Inflammatory macrophage (primary cell): Measurements from ENCODE around the gene DAB2IP.
"Not testable (repeated sequence)": the region's sequence is repeated elsewhere in the genome, so short reads cannot be mapped to it uniquely, and the experiment has no call there.

Source experiments
- DNase-seq, 2 donors: peaks; one replicate each; pipeline ENCODE4 v3.0.0-alpha.2; 2020 to 2022
- total RNA-seq, 18 experiments: gene quantifications; one replicate each; lab custom pipeline; 2026; ENCODE audit warnings: mixed read lengths in 6 of 18, inconsistent platforms in 2 of 18; lab: John Stamatoyannopoulos, UW

DAB2IP gene
- total RNA-seq, result 0 to 0.57 (median 0.25) reads per million in 18 experiments

DNA sequence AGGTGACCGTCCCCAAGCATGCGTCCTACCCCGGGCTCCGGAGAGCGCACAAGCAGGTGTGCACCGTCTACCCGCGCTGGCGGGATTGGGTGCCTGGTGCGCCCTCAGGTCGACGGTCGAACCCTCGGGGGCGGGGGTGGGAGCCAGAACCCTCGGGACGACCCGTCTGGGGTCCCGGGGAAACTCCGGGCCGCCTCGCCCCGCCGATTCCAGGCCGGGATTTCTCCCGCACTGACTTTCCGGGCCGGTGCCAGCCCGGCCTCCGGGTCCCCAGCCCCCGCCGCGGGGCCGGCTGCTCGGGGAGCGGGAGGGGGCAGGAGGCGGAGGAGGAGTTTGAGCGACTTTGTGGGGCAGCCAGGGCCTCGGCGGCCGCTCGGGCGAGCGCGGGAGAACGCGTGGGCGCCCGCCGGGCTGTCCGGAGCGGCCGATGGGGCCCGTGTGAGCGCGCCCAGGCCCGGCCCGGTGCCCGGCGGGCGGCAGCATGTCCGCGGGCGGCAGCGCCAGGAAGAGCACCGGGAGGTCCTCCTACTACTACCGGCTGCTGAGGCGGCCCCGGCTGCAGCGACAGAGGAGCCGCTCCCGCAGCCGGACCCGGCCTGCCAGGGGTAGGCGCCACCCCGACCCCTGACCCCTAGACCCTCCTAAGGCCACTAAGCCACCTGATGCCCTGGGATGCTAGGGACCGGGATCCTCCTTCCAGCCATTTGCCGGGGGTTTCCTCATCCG is at the start of gene DAB2IP:
Gene DAB2IP, plus strand, starts transcription at position 340 of the 726 bp plus-strand sequence. Its CDS starts 142 bp downstream, at position 482.
- DNase-seq, result peak in 1 of 2 donors; percentile 13

DNA sequence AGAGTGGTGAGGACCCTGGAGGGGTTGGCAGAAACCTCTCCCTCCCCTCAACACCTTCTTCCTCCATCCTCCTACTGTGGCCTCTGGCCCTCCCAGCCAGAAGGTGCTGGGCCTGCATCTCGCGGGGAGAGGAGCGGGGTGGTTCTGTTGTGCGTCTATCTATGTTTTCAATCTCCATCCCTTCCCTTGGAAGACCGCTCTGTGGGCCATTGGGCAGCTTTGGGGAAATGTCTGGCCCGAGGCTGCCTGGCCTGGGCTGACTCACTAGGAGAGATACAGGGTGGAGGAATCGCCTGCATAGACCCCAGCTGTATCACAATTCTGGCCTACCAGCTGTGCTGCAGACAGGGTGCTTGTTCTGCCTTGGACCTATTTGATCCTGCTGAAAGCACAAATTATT is 48.4 kb upstream of the DAB2IP start:
- no peak for DNase-seq

DNA sequence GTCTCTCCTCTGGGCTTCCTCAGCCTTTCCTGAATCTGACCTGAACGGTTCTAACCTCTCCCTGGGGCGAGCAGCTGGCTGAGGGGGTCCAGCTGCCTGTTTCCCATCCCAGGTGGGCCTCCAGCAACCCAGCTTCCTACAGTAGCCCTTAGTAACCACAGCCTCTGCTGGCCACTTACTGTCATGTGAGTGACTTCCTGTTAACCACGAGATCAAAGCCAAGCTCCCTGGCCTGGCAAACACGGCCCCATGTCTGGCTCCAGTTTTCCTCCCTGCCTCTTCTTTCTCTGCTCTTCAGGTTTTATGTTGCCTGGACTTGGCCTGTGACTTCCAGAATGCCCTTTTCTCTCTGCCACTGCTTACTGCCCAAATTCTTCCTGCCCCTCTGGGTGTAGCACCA is 47.2 kb upstream of the DAB2IP start:
- peak; percentile 73 to 83 for DNase-seq

DNA sequence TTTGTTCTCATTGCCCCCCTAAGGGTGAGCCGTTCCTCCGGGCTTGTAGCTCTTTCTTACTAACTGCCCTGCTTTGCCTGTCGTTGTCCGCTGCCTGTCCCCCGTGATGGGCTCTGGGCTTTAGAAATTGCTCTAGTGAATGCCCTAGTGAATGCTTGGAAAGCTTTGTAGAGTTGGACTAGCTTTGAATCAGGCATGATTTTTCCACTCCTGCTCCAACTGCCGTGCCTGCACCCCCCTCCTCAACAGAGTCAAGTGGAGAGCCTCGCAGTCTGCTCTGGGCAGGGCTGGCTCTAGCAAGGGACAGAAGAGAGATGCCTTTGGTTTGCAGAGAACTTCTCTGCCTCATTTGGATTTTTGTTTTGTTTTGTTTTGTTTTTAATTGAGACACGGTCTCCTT is 46.8 kb upstream of the DAB2IP start:
- no peak for DNase-seq

DNA sequence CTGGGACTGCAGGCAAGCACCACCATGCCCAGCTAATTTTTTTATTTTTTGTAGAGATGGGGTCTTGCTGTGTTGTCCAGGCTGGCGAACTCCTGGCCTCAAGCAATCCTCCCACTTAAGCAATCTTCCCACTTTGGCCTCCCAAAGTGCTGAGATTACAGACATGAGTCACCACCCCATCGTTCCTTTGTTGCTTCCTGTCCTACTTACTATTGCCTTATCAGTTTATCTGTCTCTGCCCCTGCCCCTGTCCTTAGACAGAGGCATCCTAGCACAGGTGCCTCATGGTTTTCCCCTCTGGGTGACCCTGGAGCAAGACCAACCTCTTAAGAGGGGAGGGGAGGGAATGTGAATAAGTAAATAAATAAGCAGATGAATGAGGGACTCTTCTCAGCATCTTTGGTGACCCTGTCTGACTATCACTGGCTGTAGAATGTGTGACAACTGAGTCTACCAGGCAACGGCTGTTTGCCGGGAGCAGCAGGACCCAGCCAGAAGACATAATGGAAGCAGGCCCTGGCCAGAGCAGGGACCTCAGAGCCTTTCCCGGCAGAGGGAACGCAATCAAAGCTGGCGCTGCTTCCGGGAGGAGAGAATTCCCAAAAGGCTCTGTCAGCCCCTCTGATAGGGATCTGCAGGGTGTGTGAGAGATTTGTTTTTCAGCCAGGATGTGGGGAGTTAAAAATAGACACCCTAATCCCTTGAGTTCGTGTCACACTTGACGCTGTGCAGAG is 43.8 kb upstream of the DAB2IP start:
- peak; percentile 40 to 70 for DNase-seq

DNA sequence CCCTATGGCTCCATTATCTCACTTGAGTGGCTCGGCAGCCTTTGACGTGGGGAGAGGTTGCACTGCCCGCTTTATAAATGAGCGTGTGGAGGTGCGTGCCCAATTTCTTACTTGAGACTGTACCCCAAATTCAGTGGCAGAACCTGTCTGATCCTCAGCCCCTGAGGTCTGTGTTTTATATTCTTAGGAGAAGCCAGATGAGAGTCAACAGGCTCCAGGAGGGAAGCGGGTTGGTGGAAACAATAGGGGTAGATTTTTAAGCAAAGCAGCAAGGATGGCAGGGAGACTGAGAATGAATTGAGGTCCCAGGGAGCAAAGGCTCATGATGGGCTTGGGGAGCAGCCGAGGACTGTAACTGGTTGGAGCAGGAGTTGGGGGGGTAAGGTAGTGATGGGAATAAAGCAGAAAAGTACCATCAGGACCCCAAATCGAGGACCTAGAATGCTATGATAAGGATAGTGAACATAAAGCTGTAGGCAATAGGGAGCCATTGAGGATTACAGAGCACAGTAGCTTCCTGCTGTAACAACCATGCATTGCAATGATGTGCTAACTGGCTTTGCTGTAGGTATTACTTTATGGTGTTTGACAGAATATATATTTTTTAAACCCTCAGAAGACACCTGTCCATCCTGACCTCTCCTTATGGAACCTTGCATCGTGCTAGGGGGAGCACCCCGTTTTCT is 43.1 kb upstream of the DAB2IP start:
- no peak for DNase-seq

DNA sequence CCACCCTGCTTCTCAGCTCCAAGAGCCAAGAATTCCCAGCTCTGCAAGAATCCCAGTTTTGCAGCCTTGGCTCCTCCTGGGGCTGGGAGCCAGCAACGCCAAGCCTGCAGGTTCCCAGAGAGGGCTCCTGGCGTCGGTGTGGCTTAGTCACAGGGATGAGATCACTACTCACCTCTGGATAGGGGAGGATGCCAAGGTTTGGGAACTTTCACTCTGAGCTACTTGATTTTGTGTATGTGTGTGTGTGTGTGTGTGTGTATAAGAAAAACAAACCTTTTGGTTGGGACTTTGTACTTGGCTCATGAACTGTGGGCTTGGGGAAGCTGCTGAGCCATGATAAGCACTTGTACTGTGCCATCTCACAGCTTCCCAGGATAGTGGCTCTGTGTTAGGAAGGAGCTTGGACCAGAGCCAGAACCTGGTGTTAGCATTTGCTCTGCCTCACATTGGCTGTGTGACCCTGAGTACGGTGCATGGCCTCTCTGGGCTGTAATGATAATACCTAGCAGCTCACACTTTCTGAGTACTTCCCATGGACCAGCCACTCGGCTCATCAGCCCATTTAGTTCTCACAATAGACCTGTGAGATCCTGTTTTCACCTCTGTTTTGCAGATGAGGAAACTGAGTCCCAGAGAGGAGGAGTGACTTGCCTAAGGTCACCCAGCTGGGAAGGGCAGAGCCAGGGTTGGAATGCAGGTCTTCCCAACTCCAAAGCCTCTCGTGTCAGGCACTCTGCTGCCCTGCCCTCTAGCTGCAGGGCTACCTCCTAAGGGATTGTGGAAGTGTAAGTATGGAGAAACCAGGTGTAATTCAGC is 41.4 kb upstream of the DAB2IP start:
- no peak for DNase-seq

DNA sequence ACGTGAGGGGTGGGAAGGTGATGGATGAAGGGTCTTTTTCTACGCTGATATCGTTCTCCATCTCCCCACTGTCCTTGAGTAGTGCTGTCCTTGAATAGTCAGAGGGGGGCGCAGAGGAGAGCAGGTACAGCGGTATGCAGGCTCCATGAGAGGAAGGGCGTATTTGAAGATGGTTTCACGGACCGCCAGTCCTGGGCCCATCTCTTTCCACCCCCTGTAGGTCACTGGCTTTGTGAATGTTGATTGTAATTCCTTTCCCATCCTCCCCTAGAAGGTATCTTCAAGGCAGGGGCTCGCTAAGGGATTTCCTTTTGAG is 40.8 kb upstream of the DAB2IP start:
- no peak for DNase-seq

DNA sequence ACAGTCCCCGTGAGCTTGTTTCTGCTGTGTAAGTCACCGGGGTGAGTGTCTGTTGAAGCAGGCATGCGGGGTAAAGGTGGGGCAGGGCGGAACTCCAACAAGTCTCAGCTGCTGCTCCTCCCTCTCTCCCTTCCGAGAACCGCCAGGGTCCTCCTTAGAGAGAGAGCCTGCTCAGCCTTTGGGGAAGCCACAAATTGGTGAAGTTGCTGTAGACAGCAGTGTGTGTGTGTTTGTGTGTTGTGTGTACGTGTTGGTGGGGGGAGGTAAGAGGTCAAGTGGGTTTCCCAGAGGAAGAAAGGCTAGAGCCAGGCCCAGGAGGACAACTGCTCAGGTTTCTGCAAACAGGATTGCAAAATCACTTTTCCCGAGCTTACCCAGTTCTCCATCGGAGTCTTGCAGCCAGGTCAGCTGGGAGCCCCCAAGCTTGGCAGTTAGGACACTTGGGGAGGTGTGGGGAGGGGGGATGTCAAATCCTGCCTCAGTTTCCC is 38.9 kb upstream of the DAB2IP start:
- no peak for DNase-seq

DNA sequence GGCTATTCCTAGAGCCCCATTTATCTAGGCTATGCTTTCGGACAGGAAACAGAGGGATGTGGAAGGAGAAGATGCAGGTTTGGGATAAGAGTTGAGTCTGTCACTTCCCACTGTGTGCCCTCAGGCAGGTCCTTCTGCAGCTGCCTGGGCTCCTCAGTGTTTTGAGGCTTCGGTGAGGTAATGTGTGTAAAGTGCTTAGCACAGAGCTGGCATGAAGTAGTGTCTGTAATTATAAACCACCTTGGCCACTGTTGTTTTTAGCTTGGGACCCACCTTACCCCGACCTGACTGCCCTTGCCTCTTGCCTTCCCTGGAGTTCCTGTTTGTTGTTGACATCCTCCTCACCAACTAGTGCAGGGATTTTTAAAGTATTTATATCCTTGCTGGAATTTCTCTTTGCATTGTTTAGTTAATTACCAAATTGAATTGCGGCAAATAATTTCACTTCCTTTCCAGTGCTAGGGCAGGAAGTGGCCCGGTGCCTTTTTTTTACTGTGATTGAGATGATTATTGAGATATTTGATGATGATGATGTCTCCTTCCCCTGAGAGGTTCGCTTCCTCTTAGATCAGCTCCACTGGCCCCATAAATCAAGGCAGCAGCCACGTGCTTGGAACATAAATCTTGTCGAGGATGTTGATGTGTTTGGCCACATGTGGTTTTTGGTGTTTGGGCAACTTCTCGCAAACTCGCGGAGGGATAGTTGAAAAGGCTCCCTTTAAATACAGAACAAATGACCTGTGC is 38.3 kb upstream of the DAB2IP start:
- peak; percentile 15 to 32 for DNase-seq

DNA sequence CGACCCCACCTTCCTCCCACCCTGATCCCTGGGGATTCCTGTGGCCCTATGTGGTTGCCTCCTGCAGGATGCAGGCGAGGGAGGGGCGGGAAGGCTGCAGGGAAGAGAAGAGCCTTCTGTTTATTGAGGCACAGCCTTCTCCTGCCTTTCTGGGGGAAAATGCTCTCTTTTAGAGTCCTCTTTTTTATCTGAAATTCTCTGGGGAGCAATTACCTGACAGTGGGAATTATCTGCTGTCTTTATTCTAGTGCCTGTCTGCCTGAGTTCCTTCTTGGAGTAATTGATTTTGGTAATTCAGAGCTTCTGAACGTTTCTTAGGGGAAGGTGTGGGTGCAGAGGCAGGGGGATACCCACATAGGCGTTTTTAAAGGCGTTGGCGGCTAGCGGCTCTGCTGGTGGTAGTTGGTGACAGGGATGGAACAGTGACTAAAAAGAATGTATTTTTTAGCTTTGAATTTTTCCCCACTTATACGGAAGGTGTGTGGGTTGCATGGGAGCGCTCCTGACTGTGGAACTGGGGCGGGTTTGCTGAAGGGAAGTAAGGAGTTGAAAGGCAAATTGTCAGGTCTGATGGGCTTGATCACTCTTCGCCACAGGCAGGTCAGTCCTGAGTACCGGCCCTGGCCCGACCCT is 35.2 kb upstream of the DAB2IP start:
- no peak for DNase-seq

DNA sequence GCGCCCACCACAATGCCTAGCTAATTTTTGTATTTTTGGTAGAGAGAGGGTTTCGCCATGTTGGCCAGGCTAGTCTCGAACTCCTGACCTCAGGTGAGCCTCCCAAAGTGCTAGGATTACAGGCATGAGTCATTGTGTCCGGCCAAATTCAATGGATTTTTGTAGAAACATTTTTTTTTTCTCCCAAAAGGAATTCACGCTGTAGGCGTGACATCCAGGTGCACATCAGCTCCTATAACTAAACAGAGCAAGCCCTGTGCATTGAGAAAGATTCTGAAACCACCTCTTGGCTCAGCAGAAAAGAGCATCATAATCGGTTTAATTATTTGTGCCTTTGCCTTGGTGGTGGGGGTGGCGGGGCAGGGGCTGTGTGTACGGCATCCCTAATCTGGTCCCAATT is 32.9 kb upstream of the DAB2IP start:
- DNase-seq, result no peak

DNA sequence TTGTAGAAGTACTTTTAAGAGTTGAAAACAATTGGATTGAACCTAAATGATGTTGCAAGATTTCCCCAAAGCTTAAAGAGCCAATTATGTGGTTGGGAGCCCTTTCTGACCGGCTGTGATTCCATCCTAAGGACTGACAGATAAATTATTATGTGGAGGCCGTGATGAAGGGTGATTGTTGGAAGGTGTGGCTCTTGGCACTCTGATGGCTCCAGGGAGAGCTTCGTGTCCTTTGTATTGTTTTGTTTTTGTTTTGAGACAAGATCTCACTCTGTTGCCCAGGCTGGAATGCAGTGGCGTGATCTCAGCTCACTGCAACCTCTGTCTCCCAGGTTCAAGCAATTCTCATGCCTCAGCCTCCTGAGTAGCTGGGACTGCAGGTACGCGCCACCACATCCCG is 32.5 kb upstream of the DAB2IP start:
- not testable (repeated sequence) for DNase-seq

DNA sequence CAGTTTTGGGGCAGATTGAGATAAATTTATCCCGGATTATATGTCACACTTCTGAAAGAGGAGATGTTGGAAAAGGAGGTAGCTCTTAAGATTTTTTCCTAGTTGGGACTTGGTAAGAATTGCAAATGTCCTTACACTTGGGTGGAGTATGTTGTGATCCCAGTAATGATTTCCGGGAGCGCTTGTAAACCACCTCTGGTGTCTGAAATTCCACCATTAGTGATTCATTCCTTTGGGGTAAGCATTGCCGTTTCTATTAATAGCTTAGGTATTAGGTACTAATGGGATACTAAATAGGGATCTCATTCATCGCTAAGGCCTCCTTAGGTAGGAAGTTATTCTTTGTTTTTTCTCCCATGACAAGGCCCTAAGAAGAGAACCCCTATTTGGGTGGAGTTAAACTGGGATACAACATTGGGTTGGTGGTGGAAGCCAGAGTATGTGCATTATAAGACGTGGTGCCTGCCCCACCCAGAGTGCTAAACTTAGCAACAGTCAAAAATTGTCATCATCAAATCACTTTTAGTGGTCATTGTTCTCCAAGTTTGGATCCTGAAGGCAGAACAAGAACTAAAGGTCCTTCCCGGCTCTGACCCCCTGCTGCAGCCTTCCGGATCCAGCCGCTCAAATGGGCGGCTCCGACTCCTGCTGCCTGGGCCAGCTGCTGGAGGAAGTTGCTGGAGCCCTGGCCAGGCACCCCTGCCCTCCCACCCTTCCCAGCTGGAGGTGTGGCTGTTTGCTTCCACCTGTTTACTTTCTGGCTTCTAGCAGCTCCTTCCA is 31.7 kb upstream of the DAB2IP start:
- no peak for DNase-seq

DNA sequence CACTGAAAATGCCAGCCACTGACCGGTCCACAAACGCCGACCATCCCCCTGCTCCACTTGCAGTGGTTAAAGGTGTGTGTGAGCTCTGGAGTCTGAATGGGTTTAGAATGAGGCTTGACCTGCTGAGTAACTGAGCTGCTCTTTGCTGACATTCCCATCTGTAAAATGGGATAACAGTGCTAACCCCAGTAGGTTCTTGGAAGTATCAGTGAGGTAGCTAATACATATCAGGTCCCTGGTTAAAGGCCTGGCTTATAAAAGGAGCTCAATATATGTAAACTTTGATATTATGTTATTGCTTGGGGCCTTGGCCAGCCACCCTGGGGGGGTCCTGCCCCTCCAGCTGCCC is 31.1 kb upstream of the DAB2IP start:
- no peak for DNase-seq

DNA sequence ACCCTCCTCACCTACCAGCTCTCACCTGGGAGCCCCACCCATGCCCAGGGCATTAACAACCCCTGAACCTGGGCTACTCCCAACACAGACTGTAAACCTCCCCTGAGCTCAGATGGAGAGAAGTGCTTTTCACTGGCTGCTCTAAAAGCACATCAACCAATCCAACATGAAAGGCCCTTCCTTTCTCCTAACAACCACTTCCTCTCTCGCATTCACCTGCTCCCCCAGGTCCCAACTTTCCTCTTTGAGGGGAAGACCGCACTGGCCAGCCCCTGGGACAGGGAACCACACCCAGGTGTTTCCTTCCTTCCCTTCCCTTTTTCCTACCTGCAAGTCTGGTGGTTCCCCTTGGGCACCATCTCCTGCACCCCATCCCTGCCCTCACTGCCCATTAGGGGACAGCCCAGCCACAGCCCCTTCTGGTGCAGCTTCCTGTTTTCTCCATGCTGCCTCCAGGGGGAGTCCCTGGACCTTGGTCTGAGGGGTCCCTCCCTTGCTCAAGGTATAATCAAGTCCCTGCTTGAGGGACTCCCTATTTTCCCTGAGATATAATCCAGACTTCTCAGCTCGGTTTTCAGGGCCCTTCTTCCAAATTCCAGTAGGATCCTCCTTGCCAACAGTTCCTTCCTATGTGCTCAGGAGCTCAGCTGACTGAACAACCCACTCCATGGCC is 30.5 kb upstream of the DAB2IP start:
- DNase-seq, result peak; percentile 16 to 26

DNA sequence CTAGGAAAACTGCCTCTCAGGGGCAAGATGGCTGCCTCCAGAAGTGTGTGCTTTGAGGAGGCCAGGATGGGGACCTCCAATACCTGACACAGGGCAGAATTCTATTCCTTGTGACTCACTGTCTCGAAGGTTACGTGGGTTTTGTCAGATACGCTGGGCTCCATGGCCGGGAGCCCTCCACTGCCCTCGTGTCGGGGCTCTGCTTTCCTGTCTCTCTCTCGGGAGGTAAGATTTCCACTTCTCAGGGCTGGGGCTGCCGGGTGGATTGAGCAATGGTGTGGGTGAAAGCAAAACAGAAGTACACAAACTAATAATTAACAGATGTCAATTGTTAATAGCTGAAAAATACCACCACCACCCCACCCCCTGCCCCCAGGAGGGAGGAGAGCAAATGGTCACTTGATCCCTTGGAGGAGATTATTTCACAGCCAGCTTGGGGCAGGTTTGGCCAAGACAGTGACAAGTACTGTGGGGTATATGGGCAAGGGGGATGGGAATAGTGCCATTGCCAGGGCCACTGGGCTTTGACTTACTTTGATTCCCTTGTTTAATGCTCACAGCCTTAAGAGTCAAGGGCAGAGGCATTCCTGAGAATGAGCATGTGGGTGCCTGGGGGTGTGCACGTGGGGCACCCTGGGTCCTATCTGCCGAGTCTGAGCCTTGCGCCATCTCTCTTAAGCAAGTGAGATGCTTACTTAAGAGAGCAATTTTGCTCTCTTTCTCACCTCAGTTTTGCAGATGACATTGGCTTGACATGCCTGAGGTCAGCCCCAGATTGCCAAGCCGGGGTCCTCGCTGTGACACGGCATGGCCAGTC is 28.8 kb upstream of the DAB2IP start:
- peak in 1 of 2 donors; percentile 35 for DNase-seq

DNA sequence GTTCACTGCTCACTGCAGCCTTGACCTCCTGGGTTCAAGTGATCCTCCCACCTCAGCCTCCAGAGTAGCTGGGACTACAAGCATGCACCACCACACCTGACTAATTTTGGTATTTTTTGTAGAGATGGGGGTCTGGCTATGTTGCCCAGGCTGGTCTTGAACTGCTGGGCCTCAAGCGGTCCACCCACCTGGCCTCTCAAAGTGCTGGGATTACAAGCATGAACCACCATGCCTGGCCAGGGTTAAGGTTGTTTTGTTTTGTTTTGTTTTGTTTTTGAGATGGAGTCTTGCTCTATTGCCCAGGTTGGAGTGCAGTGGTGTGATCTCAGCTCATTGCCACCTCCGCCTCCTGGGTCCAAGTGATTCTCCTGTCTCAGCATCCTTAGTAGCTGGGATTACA is 28.0 kb upstream of the DAB2IP start:
- DNase-seq, result not testable (repeated sequence)

DNA sequence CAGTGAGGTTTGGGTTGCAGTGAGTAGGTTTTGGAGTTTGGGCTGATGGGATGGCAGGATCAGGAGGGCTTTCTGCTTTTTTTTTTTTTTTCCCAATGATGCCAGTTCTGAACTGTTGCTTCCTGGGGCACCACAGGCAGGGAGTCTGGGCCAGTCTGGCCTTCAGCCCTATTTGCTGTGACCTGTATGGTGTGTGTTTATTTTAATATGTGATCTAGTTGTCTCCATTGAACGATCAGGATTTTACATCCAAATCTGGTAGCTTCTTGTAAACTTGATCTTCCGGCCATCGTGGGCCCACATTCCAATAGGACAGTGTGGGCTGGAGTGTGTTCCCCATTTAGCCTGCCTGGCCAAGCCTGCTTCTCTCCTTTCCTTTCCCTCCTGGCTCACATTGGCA is 25.8 kb upstream of the DAB2IP start:
- DNase-seq, result no peak
